Measurements from ENCODE around the gene PRDM5. TPM values are rescaled to one million over a fixed set of nuclear protein-coding genes. Genes with fewer than 3 reads are reported as not detected.

The PRDM5 gene
- total RNA-seq, 1 donor from 2014 or later: not detected

- intact Hi-C loops (cut with micrococcal nuclease): no loop called here
Observed at GRCh38 chr4:120915336-120915735, 7.2 kb downstream of the PRDM5 start.

DNA sequence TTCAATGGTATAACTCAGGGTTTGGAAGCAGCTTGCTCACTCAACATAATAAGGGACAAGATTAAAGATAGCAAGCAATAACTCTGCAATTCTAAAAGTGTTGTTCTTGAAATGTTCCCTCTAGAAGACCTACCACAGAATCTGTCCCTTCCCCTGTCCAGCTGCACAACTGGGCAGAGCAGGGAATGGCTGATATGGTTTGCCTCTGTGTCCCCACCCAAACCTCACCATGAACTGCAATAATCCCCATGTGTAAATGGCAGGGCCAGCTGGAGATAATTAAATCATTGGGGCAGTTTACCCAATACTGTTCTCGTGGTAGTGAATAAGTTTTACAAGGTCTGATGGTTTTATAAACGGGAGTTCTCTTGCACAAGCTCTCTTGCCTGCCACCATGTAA lies 19.1 kb downstream of the PRDM5 start:
- intact Hi-C loops (cut with micrococcal nuclease): no loop called here

- intact Hi-C loops (cut with micrococcal nuclease): no loop called here
Observed at GRCh38 chr4:120902925-120903324, 19.6 kb downstream of the PRDM5 start.

GRCh38 chr4:120901731-120902130 lies 20.8 kb downstream of the PRDM5 start:
- intact Hi-C loops (cut with micrococcal nuclease): no loop called here

GRCh38 chr4:120897981-120898719 lies 24.4 kb downstream of the PRDM5 start:
- intact Hi-C loops (cut with micrococcal nuclease): no loop called here

DNA sequence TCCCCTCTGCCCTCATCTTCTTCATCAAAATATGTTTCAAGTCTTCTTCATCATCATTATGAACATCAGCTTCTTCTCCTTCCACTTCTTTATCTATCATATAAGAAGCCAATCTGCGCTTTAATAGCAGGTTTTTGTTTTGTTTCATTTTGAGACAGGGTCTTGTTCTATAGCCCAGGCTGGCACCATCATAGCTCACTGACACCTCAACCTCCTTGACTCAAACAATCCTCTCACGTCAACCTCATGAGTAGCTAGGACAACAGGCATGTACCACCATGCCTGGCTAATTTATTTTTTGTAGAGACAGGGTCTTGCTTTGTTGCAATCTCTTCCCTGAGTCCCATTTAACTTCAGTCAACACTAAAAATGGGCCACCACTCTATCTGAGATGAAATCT lies 27.0 kb downstream of the PRDM5 start:
- intact Hi-C loops (cut with micrococcal nuclease): no loop called here

- intact Hi-C loops (cut with micrococcal nuclease): no loop called here
Observed at GRCh38 chr4:120893314-120893713, 29.2 kb downstream of the PRDM5 start.

GRCh38 chr4:120886191-120886590 lies 36.3 kb downstream of the PRDM5 start:
- intact Hi-C loops (cut with micrococcal nuclease): no loop called here

GRCh38 chr4:120881846-120882245 lies 40.7 kb downstream of the PRDM5 start:
- intact Hi-C loops (cut with micrococcal nuclease): no loop called here

DNA sequence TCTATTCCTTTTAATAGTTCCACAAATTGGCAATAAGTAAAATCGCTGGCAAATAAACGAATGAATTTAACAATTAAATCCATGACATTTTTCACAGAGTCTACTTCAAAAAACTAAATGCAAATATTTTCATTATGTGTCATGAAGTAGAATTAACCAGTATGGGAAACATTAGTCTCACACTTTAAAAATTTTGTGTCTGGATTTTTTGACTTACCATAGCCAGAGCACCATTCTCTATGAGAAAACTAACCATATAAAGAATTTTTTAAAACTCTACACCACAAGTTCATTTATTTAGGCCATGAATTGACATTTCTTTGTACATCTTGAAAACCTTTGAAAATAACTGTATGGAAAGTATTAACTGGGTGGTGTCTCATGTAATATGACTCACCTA lies 41.2 kb downstream of the PRDM5 start:
- intact Hi-C loops (cut with micrococcal nuclease): no loop called here

GRCh38 chr4:120877021-120877420 lies 45.5 kb downstream of the PRDM5 start:
- intact Hi-C loops (cut with micrococcal nuclease): no loop called here

DNA sequence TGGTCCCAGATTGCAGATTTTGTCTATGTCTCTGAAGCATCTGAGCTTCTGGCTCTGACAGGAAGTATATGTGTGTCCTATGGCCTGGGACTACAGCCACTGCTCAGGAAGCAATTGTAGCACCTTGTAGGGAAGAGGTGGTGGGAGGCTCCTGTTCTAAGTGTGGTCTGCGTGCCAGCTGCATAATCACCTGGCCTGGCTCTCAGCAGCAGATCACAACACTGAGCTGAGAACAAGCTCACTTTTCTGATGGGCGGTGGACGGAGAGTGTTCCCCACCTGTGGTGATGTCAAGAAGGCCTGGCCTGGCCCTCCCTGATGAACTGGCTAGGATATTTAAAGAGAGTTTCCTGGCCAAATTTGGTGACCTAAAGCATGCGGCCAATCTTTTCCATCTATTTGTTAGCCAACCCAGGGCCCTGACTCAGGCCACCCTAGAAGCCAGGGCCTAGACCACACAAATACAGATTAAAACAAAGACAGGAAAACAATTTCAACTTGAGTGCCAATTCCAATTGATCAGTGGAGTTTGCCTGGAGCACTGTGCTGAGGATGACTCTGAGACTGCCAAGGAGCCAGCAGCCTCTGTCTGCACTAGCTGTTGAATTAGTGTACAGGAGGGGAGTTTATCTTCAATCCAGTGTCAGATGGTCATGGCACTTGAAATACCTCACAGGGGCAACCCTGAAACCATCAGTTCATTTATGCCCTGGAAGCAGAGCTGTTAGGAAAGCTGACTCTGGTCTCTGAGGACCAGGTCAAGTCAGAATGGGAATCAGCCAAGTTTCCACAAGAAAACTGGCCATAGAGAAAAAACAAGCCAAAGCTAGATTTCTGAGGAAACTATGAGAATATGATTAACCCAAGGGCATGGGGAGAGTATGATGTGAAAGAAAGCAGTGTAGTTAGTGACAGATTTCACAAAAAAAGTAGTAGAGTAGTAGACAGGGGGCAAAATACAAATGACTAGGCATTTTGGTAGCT lies 47.4 kb downstream of the PRDM5 start:
- intact Hi-C loops (cut with micrococcal nuclease): no loop called here

DNA sequence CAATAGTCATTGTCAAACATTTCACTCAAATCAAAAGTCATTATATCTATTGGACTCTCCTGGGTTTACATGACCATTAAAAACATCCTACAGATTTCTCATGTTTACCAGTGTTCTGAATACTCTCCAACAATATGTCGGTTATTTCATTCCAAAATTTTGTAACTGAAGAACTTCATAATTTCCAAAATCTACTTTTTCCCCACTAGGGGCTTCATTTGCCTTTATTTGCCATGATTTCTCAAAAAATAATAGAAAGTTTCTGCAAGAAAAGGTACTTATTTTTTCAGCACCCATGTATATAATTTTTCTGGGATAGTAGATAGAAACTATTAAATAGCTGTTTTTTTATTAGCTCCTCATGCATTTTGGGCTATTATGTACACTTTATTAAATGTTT lies 49.0 kb downstream of the PRDM5 start:
- intact Hi-C loops (cut with micrococcal nuclease): no loop called here

DNA sequence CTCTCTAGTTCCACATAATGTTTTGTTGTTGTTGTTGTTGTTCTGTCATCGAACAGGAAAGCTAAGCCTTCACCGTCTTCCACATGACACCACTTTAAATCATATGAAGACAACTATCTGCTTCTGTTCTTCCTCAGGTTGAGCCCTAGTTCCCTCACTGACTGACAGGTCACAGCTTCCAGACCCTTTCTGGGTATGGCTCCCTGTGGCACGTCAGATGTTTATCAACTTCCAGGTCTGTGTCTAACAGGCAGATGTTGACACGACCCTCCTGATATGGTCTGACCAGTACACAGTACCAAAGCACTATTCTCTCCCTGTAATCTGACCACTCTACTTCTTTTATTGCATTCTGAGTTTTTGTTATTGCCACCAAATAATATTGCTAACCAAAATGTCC lies 51.4 kb downstream of the PRDM5 start:
- intact Hi-C loops (cut with micrococcal nuclease): no loop called here

GRCh38 chr4:120870279-120870673 lies 52.2 kb downstream of the PRDM5 start:
- intact Hi-C loops (cut with micrococcal nuclease): no loop called here

DNA sequence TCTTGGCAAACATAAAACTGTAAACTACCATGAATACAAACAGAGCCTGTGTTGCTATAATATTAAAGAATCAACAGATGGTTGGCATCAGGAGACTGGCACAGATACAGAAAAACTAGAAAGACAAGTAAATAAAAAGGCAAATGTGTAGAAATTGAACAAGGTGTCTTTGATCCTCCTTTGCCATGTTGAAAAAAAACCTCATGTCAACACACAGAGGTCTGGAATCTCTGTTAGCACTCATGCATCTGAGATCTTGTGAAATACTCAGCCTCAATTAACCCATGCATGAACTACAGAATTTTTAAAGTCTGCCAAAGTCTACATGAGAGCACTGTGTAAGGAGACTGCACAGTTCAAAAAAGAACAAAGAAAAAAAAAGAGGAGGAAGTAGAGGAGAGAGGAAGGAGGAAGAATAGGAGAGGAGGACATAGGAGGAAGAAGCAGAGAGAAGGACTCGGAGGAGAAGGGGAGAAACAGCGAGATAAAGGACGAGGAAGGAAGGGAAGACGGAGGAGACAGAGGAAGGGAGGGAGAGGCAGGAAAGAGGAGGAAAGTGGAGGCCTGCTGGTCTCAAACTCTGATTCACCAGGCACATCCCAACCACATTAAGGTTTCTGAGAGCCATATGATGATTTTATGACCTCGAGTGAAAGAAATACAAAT lies 52.8 kb downstream of the PRDM5 start:
- intact Hi-C loops (cut with micrococcal nuclease): no loop called here

DNA sequence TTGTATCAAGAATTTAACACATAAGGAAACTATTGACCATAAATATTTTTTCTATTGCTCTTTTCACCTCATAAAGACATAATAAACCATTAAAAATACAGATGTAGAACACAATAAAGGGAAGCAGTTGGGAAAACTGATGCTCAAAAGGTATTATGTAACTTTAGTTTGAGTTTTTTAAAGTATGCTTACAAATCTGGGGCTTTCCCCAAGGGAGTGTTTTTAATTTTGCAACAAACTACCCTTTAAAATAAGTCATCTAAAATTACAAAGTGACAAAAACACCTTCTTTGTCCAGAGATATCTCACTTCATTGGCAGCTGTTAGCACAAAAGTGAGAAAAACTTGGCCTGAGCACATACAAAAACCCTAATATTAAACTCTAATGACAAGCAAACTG lies 55.0 kb downstream of the PRDM5 start:
- intact Hi-C loops (cut with micrococcal nuclease): no loop called here

- intact Hi-C loops (cut with micrococcal nuclease): no loop called here
Observed at GRCh38 chr4:120865985-120866384, 56.5 kb downstream of the PRDM5 start.

DNA sequence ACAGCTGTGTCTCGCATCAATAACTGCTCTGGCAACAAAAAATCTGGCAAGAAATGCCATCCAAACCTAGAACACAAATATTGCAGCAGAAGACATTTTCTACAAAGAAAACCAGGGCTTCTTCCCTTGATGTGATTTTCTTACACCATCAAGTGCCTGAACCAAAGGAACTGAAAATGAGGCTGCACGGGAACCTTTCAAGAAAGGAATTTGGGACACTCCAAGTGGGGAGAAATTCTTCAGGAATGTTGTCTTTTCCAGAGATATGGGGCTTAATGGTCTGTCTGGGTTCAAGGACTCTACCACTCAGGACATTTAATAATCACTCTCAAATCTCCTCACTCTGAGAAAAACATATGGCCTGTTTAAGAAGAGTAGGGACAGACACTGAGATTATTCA lies 57.6 kb downstream of the PRDM5 start:
- intact Hi-C loops (cut with micrococcal nuclease): no loop called here

- intact Hi-C loops (cut with micrococcal nuclease): no loop called here
Observed at GRCh38 chr4:120862432-120862831, 60.1 kb downstream of the PRDM5 start.

- intact Hi-C loops (cut with micrococcal nuclease): no loop called here
Observed at GRCh38 chr4:120861852-120862251, 60.7 kb downstream of the PRDM5 start.

- intact Hi-C loops (cut with micrococcal nuclease): no loop called here
Observed at GRCh38 chr4:120858776-120859175, 63.8 kb downstream of the PRDM5 start.
